ENCODE results near the gene C1orf174. TPM values are rescaled to one million over a fixed set of nuclear protein-coding genes. Genes with fewer than 3 reads are reported as not detected.
A peak's percentile ranks its signal among the peaks of the same experiment; 100 is the strongest.

C1orf174 gene
- total RNA-seq, 1 experiment from 2014 or later, result 41.2 TPM

DNA sequence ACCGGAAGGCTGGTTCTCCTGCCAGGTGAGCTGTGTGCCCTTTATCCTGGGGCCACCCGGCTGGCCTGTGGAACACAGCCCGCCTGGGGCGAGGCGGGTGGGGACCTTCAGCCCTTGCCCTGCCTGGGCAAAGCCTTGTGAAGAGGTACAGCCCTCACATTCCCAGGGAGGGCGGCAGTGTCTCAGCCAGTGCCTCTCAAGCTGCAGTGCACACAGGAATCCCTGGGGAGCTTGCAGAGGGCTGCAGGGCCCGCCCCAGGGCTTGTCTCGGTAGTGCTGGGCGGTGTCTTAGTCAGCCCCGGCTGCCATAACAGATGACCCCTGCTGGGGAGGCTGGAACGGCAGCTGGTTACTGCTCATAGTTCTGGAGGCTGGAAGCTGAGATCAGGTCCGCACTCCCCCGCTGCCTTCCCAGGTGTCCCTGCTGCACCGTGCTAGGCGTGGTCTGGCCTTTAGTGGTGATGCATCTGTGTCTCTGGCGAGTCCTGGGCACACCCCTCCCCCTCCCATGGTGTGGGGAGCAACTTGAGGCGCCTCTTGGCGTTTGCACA, 30.2 kb downstream of the C1orf174 start:
- Histone ChIP-seq H3K27ac (ENCODE audit: low read length) (no peak overlapping the region), H3K4me1 (ENCODE audit: control insufficient read depth, insufficient read depth, low read length) (no peaks in the 10 kb centered on the region), H3K4me3 (ENCODE audit: low read depth in 2 of 2, low read length in 2 of 2) (no peak overlapping the region), H3K27me3 (ENCODE audit: control insufficient read depth, insufficient read depth, low read length) (no peaks in the 10 kb centered on the region), H3K9me3 (ENCODE audit: control insufficient read depth, insufficient read depth, low read depth, low read length) (no peaks in the 10 kb centered on the region), H3K36me3 (ENCODE audit: control insufficient read depth, insufficient read depth, low read length) (no peaks in the 10 kb centered on the region)
- ChIA-PET POLR2A (no interaction called here), CTCF (no interaction called here)
- no peak for DNase-seq (ENCODE audit: low read depth, low spot score)
- TF ChIP-seq REST (IDR thresholded peaks at IDR 0.05; ENCODE audit: insufficient read depth in 1 of 2, low read depth in 2 of 2, low read length in 1 of 2) (no peak), SIN3A (IDR thresholded peaks at IDR 0.05; ENCODE audit: borderline replicate concordance, insufficient read depth, low read depth, low read length) (no peak), POLR2AphosphoS5 (IDR thresholded peaks at IDR 0.05; ENCODE audit: low read depth, low read length) (no peak), CTCF (IDR thresholded peaks at IDR 0.05) (no peak), TCF7L2 (IDR thresholded peaks at IDR 0.05; ENCODE audit: low read depth, low read length) (no peak)
- in situ Hi-C loops (cut with HindIII; ENCODE audit: low pct_unique_long_range_greater_than_20kb, low sequenced_read_pairs) (no loop called here), intact Hi-C loops (cut with micrococcal nuclease; ENCODE audit: unreplicated experiment) (no loop called here)
- peak; percentile 80 for ATAC-seq
- no TSS peak for BruUV-seq (replicated peaks)

DNA sequence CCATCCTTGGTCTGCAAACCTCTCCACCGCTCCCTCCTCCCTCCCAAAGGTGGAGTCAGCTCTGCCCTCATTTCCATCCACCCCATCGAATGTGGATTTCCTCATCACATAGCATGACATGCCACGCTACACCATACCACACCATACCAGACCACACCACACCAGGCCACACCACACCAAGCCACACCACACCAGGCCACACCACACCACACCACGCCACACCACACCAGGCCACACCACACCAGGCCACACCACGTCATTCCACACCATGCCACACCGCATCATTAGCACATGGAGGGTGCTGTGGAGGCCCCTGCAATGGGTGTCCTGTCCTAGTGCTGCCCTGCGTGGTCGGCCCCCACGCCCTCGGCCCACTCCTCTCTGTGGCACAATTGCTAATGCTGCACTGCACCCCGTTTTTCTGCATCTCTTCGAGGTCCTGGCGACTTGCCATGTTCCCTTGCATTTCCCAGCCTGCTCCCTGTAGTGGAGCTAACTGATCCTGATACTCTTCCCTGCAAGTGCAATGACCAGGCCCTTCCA, 31.5 kb downstream of the C1orf174 start:
- POLR2A ChIA-PET, result no interaction called here
- H3K4me1 ChIP-seq (ENCODE audit: control insufficient read depth, insufficient read depth, low read length), result no peaks in the 10 kb centered on the region
- ATAC-seq, result no peak
- H3K27me3 ChIP-seq (ENCODE audit: control insufficient read depth, insufficient read depth, low read length), result no peaks in the 10 kb centered on the region
- intact Hi-C loops (cut with micrococcal nuclease; ENCODE audit: unreplicated experiment), result no loop called here
- H3K4me3 ChIP-seq (ENCODE audit: low read depth in 2 of 2, low read length in 2 of 2), result no peak overlapping the region
- no TSS peak for BruUV-seq (replicated peaks)
- in situ Hi-C loops (cut with HindIII; ENCODE audit: low pct_unique_long_range_greater_than_20kb, low sequenced_read_pairs), result no loop called here
- TF ChIP-seq SIN3A (IDR thresholded peaks at IDR 0.05; ENCODE audit: borderline replicate concordance, insufficient read depth, low read depth, low read length) (no peak), POLR2AphosphoS5 (IDR thresholded peaks at IDR 0.05; ENCODE audit: low read depth, low read length) (no peak), REST (IDR thresholded peaks at IDR 0.05; ENCODE audit: insufficient read depth in 1 of 2, low read depth in 2 of 2, low read length in 1 of 2) (no peak), CTCF (IDR thresholded peaks at IDR 0.05) (no peak), TCF7L2 (IDR thresholded peaks at IDR 0.05; ENCODE audit: low read depth, low read length) (no peak)
- H3K36me3 ChIP-seq (ENCODE audit: control insufficient read depth, insufficient read depth, low read length), result no peaks in the 10 kb centered on the region
- H3K27ac ChIP-seq (ENCODE audit: low read length), result no peak overlapping the region
- CTCF ChIA-PET, result no interaction called here
- DNase-seq (ENCODE audit: low read depth, low spot score), result no peak
- no peaks in the 10 kb centered on the region for H3K9me3 ChIP-seq (ENCODE audit: control insufficient read depth, insufficient read depth, low read depth, low read length)

Measured in Panc1 (cell line).